HG03558 (cell line): ENCODE data around the gene PCSK9.
"Not testable (repeated sequence)": the region's sequence is repeated elsewhere in the genome, so short reads cannot be mapped to it uniquely, and the experiment has no call there.

Experiments used
- ATAC-seq: cut with Tn5 transposase; IDR thresholded peaks from one replicate; pipeline ENCODE4 v1.9.1; 2021; ENCODE audit warnings: moderate number of reproducible peaks; ENCODE audit not compliant: unreplicated experiment; ENCODE audit errors: extremely low read depth

The PCSK9 gene

DNA sequence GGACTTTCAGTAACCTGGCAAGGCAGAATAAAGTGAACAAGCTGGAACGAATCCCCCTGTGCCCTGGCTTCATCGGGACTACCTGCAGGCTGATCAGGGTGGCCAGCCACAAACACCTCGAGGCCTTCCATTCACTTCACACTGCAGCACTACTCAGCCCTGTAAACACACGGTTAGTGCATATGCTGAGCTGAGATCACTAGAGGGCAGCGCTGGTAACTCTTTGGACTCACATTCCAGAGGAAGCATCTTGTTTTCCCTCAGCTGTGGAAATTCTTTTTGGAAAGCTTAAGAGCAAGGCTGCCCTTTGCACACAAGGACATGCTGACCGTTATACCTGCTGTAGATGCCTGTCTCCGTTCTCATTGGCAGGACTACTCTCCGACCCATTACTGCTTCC is 32.1 kb downstream of the PCSK9 start:
- ATAC-seq, result no peak

DNA sequence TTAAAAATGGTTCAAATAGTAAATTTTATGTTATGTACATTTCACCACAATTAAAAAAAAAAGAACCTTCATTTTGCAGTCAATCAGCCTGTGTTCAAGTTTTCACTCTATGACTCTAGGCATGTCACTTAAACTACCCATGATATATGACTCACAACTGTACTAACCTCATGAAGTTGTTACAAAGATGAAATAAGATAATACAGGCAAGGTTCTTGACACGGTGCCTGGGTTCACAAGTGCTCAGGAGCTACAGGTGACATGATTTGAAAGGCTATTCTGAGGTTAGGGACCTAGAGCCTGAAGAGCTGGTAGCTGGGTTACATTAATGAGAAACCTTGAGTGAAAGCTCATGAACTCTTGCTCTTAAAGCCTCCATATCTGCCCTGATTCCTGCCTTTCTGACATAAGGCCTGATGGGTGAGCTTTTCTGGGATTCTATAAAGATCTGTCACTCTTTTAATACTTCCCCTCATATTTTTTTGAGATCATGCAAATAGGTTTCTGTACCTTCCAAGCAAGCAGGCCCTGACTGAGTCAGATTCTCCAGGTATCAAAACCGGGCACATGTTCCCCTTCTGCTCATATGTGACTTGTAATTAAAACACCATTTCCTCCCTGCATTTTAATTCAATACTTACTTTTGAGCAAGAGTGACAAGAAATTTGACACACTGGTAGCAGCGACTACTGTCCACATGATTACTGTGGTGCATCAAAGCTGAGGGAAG is 34.0 kb downstream of the PCSK9 start:
- peak; percentile 70 for ATAC-seq

DNA sequence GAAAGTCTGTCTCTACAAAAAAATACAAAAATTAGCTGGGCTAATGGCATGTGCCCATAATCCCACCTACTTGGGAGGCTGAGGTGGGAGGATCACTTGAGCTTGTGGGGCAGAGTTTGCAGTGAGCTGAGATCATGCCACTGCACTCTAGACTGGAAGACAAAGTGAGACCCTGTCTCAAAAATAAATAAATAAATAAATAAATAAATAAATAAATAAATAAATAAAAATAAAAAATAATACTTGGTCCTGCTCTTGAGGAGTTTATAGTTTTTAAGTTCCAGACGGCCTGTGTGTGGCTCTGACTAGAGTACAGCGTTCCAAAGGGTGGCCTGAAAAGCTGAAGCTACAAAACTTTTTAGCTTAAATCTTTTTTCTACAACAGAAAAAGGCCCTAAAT is 35.1 kb downstream of the PCSK9 start:
- ATAC-seq, result no peak

DNA sequence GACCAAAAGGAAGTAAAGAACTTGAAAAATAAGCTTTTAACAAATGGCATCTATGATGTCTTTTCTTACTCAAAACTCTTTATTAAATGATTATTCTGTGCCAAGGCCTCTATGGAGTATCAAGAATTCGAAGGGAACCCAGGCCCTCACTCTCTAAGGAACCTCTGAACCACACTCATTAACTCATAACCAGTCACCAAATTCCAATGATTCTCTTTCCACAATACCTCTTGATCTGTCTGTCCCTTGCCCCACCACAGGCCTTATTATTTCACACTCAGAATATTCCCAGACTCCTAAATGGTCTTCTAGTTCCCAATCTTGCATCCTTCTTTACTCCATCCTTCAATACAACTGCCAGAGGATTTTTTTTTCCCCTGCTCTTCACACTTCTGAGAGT is 37.0 kb downstream of the PCSK9 start:
- ATAC-seq, result no peak

DNA sequence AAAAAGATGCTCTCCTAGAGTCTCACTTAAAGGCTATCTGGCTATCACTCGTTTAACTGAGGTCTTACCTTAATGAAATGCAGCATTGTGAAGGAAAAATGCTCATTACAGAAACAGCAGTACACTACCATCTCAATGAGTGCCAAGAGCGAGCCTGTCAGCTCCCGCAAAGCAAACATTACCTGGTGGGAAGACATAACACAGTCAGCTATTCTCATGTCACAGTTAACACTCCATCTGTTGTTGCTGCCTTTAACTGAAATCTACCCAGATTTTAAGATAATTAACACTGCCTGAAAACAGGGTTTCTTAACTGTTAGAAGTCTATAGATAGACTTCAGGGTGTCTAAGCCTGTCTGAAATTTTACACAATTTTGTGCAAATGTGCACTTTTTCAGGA is 39.1 kb downstream of the PCSK9 start:
- ATAC-seq, result no peak

DNA sequence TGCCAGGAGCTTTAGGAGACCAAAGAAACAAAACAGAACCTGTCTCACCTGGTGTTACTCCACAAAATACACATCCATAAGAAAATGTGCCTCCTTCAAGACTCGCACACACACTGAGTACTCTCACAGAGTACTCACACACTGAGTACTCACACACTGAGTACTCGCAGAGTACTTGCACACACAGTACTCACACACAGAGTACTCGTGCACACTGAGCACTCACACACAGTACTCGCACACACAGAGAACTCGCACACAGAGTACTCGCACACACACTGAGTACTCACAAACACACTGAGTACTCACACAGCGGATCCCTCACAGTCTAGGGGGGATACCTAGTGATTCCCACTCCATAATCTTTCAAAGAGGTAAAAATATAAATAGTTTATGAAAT is 40.3 kb downstream of the PCSK9 start:
- no peak for ATAC-seq

DNA sequence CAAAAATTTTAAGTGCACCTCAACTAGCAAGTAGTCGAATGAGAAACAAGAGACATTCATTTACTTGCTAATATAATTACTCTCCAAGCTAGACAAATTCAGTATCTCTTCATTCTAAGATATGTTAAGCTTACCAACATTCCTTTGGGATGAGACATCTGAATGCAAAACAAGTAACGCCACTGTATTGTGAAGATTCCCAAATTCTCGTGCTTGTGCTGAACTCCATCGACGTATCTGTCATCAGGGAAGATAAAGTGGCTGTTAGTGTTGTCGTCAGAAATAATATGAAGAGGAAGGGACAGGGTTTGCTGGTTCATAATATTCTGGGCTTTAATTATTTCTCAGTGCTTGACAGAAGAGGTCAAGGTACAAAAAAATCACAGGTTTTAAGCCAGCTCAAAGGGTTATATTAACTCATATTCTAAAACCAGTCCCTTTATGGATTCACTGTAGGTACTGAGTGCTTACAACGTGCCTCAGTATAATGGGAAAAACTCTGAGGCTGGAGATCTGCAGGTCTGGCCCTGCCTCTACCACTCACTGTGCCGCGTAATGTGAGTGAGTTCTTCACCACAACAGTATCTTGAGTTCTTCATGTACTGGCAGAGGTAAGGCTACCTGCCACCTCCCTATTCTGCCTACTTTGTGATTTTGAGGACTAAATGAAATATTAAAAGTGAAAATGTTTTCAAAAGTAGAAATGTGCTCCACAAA is 42.0 kb downstream of the PCSK9 start:
- no peak for ATAC-seq

DNA sequence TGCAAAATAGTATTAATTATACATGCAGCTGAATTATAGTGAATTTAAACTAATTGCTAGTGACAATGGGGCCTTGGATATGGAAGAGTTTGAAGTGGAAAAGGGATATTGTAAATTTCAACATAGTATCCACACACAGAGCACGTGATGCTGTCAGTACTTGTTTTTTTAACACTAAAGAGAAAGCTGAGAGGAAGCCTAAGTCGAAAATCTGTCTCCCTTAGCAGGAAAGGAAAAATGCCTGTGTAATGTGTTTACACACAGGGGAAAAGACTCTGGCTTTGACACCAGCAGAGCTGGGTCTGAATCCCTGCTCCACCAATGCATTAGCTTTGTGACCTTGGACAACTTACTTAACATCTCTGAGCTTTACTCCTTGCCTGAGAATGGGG is 42.6 kb downstream of the PCSK9 start:
- ATAC-seq, result no peak

DNA sequence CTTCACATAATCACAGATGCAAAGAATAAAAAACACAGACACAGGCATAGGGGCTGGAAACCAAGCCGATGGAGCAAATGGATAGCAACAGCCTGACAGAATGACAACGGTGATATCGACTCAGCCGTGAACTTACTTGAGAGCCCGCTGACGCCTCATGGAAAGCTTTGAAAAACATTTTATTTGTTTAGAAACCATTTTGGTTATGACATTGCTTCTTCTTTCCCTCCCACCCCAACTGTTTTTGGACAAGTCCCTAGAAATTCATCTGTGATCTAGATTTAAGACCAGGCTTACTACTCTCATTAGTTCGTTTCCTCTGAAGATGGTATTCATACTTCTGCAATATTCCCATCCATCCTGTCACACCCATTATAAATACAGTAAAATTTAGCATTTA is 44.9 kb downstream of the PCSK9 start:
- no peak for ATAC-seq

DNA sequence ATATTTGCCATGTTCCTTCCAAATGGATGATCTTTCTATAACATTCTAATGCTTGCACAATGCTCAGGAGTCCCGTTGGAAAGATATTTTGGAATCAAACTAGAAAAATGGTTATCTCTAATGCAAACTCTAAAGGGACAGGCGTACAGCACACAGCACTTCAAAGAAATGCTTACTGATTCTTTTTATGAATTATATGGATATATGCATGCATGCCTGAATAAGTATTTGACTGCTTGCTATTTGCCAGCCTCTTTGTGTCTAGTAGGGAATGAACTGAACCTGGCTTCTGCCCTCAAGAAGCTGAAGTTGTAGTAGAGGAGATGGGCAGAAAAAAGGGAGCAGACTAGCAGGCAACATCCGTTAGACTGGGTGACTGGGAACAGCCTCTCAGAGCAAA is 48.1 kb downstream of the PCSK9 start:
- no peak for ATAC-seq

DNA sequence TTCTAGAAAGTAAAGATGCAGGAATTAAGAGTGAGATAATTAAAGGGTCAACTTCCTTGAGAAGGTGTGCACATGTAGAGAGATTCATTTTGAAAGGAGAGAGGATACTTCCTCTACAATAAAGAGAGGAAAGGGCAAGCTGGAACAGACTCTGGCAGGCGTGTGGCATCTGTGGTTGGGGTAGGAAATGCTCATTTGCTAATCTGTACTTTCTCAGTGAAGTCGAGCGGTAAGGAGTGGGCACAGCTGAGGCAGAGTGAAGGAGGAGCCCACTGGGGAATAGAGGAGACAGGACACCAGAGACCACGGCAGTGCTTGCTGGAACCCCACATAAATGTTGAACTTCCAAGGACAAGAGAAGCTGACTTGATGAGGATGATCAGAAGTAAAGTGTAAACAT is 49.1 kb downstream of the PCSK9 start:
- ATAC-seq, result no peak

DNA sequence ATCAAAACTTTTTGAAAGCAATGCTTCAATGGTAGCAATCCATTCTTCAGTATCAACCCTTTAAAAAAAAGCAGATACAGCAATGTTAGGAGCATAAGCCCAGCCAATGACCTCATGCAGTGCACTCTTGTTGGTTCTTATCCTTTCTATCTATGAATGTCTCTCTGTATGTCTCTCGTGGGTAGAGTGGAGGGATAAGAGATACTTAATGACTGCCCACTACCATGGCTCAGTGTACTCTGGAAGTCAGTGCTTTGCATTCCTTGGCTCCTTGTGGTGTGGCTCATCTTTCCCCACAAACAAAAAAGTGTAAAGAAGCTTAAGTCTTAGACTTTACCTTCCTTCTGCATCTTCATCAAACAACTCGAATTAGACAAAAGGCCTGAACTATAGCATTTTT is 50.3 kb downstream of the PCSK9 start:
- no peak for ATAC-seq

DNA sequence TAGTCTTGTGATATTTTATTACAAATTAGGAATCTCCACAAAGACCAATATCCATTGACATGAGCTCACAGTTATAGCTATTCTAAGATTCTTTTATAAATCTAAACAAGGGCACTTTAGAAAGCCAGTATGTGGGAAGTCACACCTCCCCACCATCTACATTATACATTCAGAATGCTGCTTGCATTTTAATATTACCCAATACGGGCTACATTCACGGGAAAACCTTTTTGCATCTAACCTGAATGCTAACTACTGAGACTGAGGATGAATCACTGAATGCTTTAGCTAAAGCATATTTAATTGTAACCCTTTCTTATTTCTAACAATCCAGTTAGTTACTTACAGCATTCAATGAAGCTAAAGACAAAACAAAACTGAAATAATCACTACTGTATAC is 53.1 kb downstream of the PCSK9 start:
- ATAC-seq, result no peak

DNA sequence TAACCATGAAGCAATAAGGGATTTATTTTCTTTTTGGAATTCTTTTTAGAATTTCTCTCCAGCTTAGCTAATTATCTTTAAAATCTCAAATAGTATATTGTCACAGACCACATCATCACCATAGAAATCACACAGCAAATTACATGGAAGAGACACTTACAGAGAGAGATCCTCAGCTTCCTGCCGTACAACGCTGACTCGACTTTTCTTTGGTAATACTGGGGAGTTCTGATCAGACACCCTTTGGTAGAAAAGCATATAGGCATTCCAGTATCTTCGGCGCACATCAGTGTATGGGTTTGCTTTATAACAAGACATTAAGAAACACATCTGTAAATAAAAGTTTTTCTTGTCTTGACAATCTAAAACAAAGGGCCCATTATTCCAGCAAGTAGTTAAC is 55.7 kb downstream of the PCSK9 start:
- no peak for ATAC-seq

DNA sequence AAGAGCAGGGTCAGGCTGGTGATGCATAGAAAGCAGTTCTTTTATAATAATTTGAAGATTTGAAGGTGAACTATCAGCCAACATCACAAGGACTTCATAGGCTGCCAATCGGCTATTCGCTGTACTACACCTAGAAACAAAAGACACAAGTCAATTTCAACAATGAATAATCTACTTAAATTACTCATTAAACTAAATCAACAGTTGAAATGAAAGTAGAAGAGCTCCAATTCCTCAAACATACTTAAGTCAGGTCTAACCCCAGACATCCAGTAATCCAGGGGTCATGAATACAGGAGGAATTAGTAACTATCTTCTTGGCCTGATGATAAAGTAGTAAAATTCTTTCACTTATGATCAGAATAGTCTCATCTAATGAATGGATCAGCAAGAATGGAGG is 64.5 kb downstream of the PCSK9 start:
- ATAC-seq, result no peak

DNA sequence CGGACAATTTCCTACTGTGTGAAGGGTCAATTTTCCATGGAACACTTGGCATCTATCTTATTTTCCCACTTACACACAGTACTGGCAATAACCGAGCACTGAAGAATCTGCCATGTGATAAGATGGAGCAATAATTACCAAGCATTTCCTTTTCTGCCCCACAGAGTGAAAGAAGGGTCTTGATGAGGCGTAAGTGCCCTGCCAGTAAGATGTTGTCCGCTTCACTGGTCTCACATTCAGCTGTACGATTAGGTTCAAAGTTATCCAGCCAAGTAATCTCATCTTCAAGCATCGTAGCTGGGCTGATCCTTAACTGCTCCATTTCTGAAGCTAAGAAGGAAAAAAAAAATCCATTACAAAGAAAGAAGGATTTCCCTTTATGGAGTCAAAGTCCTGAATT is 67.8 kb downstream of the PCSK9 start:
- no peak for ATAC-seq

DNA sequence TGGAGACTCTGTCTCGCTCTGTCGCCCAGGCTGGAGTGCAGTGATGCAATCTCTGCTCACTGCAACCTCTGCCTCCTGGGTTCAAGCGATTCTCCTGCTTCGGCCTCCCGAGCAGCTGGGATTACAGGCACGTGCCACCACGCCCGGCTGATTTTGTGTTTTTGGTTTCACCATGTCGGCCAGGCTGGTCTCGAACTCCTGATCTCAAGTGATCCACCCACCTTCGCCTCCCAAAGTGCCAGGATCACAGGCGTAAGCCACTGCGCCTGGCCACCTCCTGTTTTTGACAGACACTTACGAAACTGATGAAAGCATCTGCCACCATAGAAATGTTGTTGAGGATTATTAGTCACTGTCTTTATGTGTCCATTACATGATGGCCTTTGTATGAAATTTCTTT is 69.7 kb downstream of the PCSK9 start:
- not testable (repeated sequence) for ATAC-seq
